ENCODE results near the gene SMIM45.

- no peak for TF ChIP-seq USF2 (IDR thresholded peaks at IDR 0.05; ENCODE audit: low read depth, low read length)
- peak; percentile 22; the same call in 1 of the 2 replicates for TF ChIP-seq MAZ (IDR thresholded peaks at IDR 0.05; ENCODE audit: borderline replicate concordance, low read depth, low read length)
- no peak for TF ChIP-seq CTCF (conservative IDR thresholded peaks at IDR 0.05; ENCODE audit: low read depth, low read length)
- no peak for TF ChIP-seq CEBPB (IDR thresholded peaks at IDR 0.05; ENCODE audit: low read depth, low read length)
- TF ChIP-seq NFE2L2 (IDR thresholded peaks at IDR 0.05; ENCODE audit: low read depth, low read length): no peak
- TF ChIP-seq POLR2A (IDR thresholded peaks at IDR 0.05; ENCODE audit: low read depth, low read length): no peak
- TF ChIP-seq BHLHE40 (IDR thresholded peaks at IDR 0.05; ENCODE audit: low read depth, low read length): no peak
- no peak for TF ChIP-seq MXI1 (IDR thresholded peaks at IDR 0.05; ENCODE audit: borderline replicate concordance, low read depth, low read length)
- no peak for TF ChIP-seq ELK1 (IDR thresholded peaks at IDR 0.05; ENCODE audit: borderline replicate concordance, low read depth, low read length)
- no peak for TF ChIP-seq MAFK (IDR thresholded peaks at IDR 0.05; ENCODE audit: low read depth, low read length)
- TF ChIP-seq RFX5 (IDR thresholded peaks at IDR 0.05; ENCODE audit: low read depth, low read length): no peak
Measured at GRCh38 chr22:41919357-41920224, 32.4 kb upstream of the SMIM45 start.

Measured in IMR-90 (cell line).